Activated CD4-positive, alpha-beta T cell treated with anti-CD3 and anti-CD28 coated beads for 48 hours (primary cell): ENCODE data around the gene MRPL1.

Experiments used
- DNase-seq: peaks from one replicate; pipeline ENCODE4 v3.0.0-alpha.2; 2020

The MRPL1 gene

GRCh38 chr4:77862478-77863216 lies at the start of gene MRPL1:
Gene MRPL1 (plus strand): TSS chr4:77862830. CDS start chr4:77862849, 19 bp downstream.
- peak; percentile 92 for DNase-seq

GRCh38 chr4:77815636-77816035 lies 47.0 kb upstream of the MRPL1 start:
- DNase-seq = no peak

- DNase-seq = no peak
Measured at GRCh38 chr4:77816546-77816945, 46.1 kb upstream of the MRPL1 start.

GRCh38 chr4:77817304-77818072 lies 45.1 kb upstream of the MRPL1 start:
- no peak for DNase-seq

GRCh38 chr4:77818073-77818601 lies 44.5 kb upstream of the MRPL1 start:
- peak; percentile 65 for DNase-seq

GRCh38 chr4:77818602-77819403 lies 43.8 kb upstream of the MRPL1 start, which contains the start of gene CNOT6L:
Gene CNOT6L (minus strand): TSS chr4:77819368. CDS start chr4:77819308, 60 bp downstream.
- peak; percentile 83 for DNase-seq

GRCh38 chr4:77819404-77819842 lies 43.2 kb upstream of the MRPL1 start:
- peak; percentile 50 for DNase-seq

GRCh38 chr4:77819843-77820648 lies 42.6 kb upstream of the MRPL1 start:
- peak; percentile 97 for DNase-seq

- no peak for DNase-seq
Measured at GRCh38 chr4:77820649-77821561, 41.7 kb upstream of the MRPL1 start.

GRCh38 chr4:77821775-77822174 lies 40.9 kb upstream of the MRPL1 start:
- DNase-seq = peak; percentile 56

- DNase-seq = no peak
Measured at GRCh38 chr4:77826275-77826674, 36.4 kb upstream of the MRPL1 start.

GRCh38 chr4:77827343-77827742 lies 35.3 kb upstream of the MRPL1 start:
- no peak for DNase-seq

- DNase-seq = no peak
Measured at GRCh38 chr4:77833126-77833724, 29.4 kb upstream of the MRPL1 start.

- no peak for DNase-seq
Measured at GRCh38 chr4:77834403-77834802, 28.2 kb upstream of the MRPL1 start.

GRCh38 chr4:77843628-77844027 lies 19.0 kb upstream of the MRPL1 start:
- DNase-seq = no peak

- no peak for DNase-seq
Measured at GRCh38 chr4:77844363-77844762, 18.3 kb upstream of the MRPL1 start.

GRCh38 chr4:77845400-77845799 lies 17.2 kb upstream of the MRPL1 start:
- DNase-seq = no peak

GRCh38 chr4:77845929-77846328 lies 16.7 kb upstream of the MRPL1 start:
- no peak for DNase-seq

- no peak for DNase-seq
Measured at GRCh38 chr4:77848508-77848907, 14.1 kb upstream of the MRPL1 start.

GRCh38 chr4:77849278-77849965 lies 13.2 kb upstream of the MRPL1 start:
- DNase-seq = no peak
